GM20000 (cell line): ENCODE measurements around the gene PAOX.

Source experiments
- DNase-seq: peaks from one replicate; pipeline ENCODE4 v3.0.0; 2012; ENCODE audit warnings: low spot score
- CTCF ChIP-seq: IDR thresholded peaks from 2 replicates; pipeline ENCODE4 v1.5.1; 2012; ENCODE audit warnings: mild to moderate bottlenecking, control low read depth; ENCODE audit errors: extremely low read depth, missing control alignments

PAOX gene

GRCh38 chr10:133359972-133360610 lies 19.0 kb upstream of the PAOX start:
- no peak for DNase-seq
- no peak for TF ChIP-seq CTCF

- DNase-seq: no peak
- TF ChIP-seq CTCF: no peak
Measured at GRCh38 chr10:133361227-133361626, 17.8 kb upstream of the PAOX start.

GRCh38 chr10:133361773-133362441 lies 17.2 kb upstream of the PAOX start:
- no peak for DNase-seq

GRCh38 chr10:133362846-133363245 lies 16.2 kb upstream of the PAOX start:
- no peak for DNase-seq
- no peak for TF ChIP-seq CTCF

More at GRCh38 chr10:133361773-133362441, 17.2 kb upstream of the PAOX start:
- TF ChIP-seq CTCF: no peak

- no peak for TF ChIP-seq CTCF
- no peak for DNase-seq
Measured at GRCh38 chr10:133364645-133365431, 14.2 kb upstream of the PAOX start.

GRCh38 chr10:133365461-133366129 lies 13.5 kb upstream of the PAOX start:
- TF ChIP-seq CTCF: no peak
- no peak for DNase-seq

GRCh38 chr10:133366130-133366478 lies 13.0 kb upstream of the PAOX start:
- TF ChIP-seq CTCF: no peak
- no peak for DNase-seq
